Lower leg skin (tissue), 4 donors: ENCODE data around the gene ARHGEF33. TPM values are rescaled to one million over a fixed set of nuclear protein-coding genes. Genes with fewer than 3 reads are reported as not detected.

Source experiments
- DNase-seq, 2 donors: peaks; one replicate each; pipeline ENCODE4 v3.0.0-alpha.2; 2019; ENCODE audit warnings: low spot score in 2 of 2
- H3K4me3 ChIP-seq: fragments of 200-600 bp; sonication (generic); 2 replicates; pipeline ENCODE4 v1.5.1; 2017; ENCODE audit warnings: mild to moderate bottlenecking, low read depth; ENCODE audit not compliant: poor library complexity, severe bottlenecking
- CTCF ChIP-seq, 3 donors: fragments of 450-650 bp; IDR thresholded peaks; one replicate each; pipeline ENCODE4 v1.5.1; 2016; ENCODE audit warnings: antibody characterized with exemption in 3 of 3, mild to moderate bottlenecking in 3 of 3, moderate library complexity in 2 of 3
- POLR2A ChIP-seq, 2 donors: fragments of 450-650 bp; IDR thresholded peaks; one replicate each; pipeline ENCODE4 v1.6.1; 2016 to 2017; ENCODE audit warnings: antibody characterized with exemption in 2 of 2, mild to moderate bottlenecking in 1 of 2, moderate library complexity in 1 of 2
- WGBS, 2 donors: methylation state at CpG; one replicate each; pipeline ENCODE4 v1.1.5; 2018; 5-methylcytosine and 5-hydroxymethylcytosine counted together
- intact Hi-C: fragments of 100-400 bp; cut with DNase I; formaldehyde crosslinking; loops from one replicate; pipeline ENCODE4 v1.15.0; 2023; ENCODE audit warnings: low total_unique reads
- total RNA-seq, 4 donors: library from RNA; depleted of rRNA; stranded (reverse); fragments of >200 nt; gene quantifications; one replicate each; pipeline ENCODE4 v1.1.0, GENCODE V29; 2016

Gene ARHGEF33
- total RNA-seq, 4 donors from 2014 or later, result 0.13 to 1.4 (median 0.66) TPM

GRCh38 chr2:38948387-38948882 lies 58.8 kb downstream of the ARHGEF33 start:
- no peak overlapping the region for H3K4me3 ChIP-seq
- TF ChIP-seq POLR2A (IDR thresholded peaks at IDR 0.05) (no peak), CTCF (IDR thresholded peaks at IDR 0.05) (no peak)
- intact Hi-C loops, result loop anchor here (10.0 kb wide), 1 partner anchor 286 kb away; no protein-coding TSS in a partner anchor
- WGBS, 2 donors, result 91 to 94% methylated on average over 3 of the region's 3 CpGs
- DNase-seq, result no peak

GRCh38 chr2:38948995-38949394 lies 59.3 kb downstream of the ARHGEF33 start:
- WGBS, 2 donors, result 74 to 76% methylated on average over 4 of the region's 4 CpGs
- TF ChIP-seq CTCF (IDR thresholded peaks at IDR 0.05) (no peak), POLR2A (IDR thresholded peaks at IDR 0.05) (no peak)
- intact Hi-C loops, result loop anchor here (10.0 kb wide), 1 partner anchor 286 kb away; no protein-coding TSS in a partner anchor
- H3K4me3 ChIP-seq, result no peak overlapping the region
- DNase-seq, result no peak

GRCh38 chr2:38951766-38952165 lies 62.1 kb downstream of the ARHGEF33 start:
- no peak overlapping the region for H3K4me3 ChIP-seq
- no peak for DNase-seq
- intact Hi-C loops, result no loop called here
- TF ChIP-seq POLR2A (IDR thresholded peaks at IDR 0.05), result no peak
- TF ChIP-seq CTCF (IDR thresholded peaks at IDR 0.05), result no peak

- TF ChIP-seq POLR2A (IDR thresholded peaks at IDR 0.05) (no peak), CTCF (IDR thresholded peaks at IDR 0.05) (no peak)
- no peak overlapping the region for H3K4me3 ChIP-seq
- intact Hi-C loops, result no loop called here
- WGBS, 2 donors, result 93 to 94% methylated on average over 5 of the region's 5 CpGs
- DNase-seq, result no peak
Measured at GRCh38 chr2:38957972-38958371, 68.3 kb downstream of the ARHGEF33 start.

- H3K4me3 ChIP-seq, result no peak overlapping the region
- 88 to 89% methylated on average over 23 to 24 of the region's 24 CpGs for WGBS, 2 donors
- TF ChIP-seq POLR2A (IDR thresholded peaks at IDR 0.05) (no peak), CTCF (IDR thresholded peaks at IDR 0.05) (no peak)
Measured at GRCh38 chr2:38959466-38959865, 69.8 kb downstream of the ARHGEF33 start.

More at GRCh38 chr2:38959466-38959865, 69.8 kb downstream of the ARHGEF33 start:
- intact Hi-C loops, result no loop called here
- no peak for DNase-seq
